ENCODE measurements around the gene RAPGEF1. TPM values are rescaled to one million over a fixed set of nuclear protein-coding genes. Genes with fewer than 3 reads are reported as not detected.
A peak's percentile ranks its signal among the peaks of the same experiment; 100 is the strongest.
"Not testable (repeated sequence)": the region's sequence is repeated elsewhere in the genome, so short reads cannot be mapped to it uniquely, and the experiment has no call there.

RAPGEF1 gene
- total RNA-seq, 4 donors from 2014 or later = 32.0 to 57.3 (median 38.9) TPM

DNA sequence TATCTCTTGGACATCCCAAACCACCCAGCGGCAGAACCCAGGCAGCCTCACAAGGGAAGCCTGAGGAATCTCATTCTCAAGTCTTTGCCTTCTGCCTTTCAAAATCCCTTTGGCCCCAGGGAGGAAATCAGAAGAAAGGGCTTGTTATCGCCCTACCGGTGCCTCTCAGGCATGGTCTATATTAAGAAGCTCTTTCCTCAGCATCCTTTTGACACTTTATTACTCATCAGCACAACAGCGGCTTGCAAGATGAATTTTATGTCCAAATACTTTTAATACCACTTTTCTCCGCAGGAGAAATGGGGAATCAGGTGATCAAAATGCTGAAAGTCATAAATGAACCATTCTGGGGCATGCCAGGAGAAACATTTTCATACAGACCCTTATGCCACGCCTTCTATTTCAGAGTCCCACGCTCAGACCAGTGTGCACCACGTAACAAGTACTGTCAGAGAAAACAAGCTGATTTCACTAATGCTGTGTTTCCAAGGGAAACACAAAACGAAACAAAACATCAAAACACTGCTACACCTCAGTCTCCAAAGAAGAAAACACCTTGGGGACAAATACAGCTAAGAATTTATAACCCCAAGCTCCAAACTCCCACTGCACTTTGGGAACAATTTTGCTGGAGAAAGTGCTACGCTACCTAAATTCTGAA, 30.0 kb downstream of the RAPGEF1 start:
- WGBS, 2 donors = 52 to 56% methylated on average over 10 of the region's 10 CpGs
- Histone ChIP-seq H3K9me3 (no peaks in the 10 kb centered on the region), H3K27ac (peak overlapping the region in 3 of 4 donors; percentile 14 to 77 (median 71)), H3K4me3 (no peak overlapping the region), H3K36me3 (peaks cover 0 to under 1% (median 0%) of the 10 kb centered on the region in 3 donors), H3K27me3 (no peaks in the 10 kb centered on the region), H3K4me1 (peaks cover 0 to 65% (median 41%) of the 10 kb centered on the region in 4 donors)
- DNase-seq (ENCODE audit: low spot score in 2 of 2) = no peak
- TF ChIP-seq POLR2A (IDR thresholded peaks at IDR 0.05) = no peak
- TF ChIP-seq, protein P1, sequence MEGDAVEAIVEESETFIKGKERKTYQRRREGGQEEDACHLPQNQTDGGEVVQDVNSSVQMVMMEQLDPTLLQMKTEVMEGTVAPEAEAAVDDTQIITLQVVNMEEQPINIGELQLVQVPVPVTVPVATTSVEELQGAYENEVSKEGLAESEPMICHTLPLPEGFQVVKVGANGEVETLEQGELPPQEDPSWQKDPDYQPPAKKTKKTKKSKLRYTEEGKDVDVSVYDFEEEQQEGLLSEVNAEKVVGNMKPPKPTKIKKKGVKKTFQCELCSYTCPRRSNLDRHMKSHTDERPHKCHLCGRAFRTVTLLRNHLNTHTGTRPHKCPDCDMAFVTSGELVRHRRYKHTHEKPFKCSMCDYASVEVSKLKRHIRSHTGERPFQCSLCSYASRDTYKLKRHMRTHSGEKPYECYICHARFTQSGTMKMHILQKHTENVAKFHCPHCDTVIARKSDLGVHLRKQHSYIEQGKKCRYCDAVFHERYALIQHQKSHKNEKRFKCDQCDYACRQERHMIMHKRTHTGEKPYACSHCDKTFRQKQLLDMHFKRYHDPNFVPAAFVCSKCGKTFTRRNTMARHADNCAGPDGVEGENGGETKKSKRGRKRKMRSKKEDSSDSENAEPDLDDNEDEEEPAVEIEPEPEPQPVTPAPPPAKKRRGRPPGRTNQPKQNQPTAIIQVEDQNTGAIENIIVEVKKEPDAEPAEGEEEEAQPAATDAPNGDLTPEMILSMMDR (IDR thresholded peaks at IDR 0.05) = peak in 2 of 5 experiments; percentile 13 to 19

DNA sequence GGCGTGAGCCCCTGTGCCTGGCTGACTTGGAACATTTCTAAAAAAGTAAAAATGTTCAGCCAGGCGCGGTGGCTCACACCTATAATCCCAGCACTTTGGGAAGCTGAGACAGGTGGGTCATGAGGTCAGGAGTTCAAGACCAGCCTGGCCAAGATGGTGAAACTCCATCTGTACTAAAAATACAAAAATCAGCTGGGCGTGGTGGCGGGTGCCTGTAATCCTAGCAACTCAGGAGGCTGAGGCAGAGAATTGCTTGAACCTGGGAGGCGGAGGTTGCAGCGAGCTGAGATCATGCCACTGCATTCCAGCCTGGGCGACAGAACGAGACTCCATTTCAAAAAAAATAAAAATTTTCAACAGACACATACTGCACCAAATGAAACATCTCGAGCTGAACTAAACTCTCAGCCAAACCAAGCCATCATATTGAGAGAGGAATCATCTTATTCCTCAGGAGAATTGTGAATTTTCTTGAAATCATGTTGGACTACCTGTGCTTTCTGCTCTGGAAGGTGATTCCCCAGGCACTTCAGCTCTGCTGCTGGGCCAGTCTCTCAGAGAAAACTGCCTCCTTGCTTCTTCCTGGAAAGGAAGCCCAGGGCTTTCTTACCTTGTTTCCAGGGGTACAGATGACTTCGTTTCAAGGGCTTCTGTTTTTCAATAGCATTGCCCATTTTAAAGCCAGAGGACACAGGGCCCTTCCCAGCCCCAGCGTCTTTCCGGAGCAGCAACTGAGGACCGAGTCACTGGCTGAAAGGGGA, 30.7 kb downstream of the RAPGEF1 start:
- peaks cover 0 to 67% (median 48%) of the 10 kb centered on the region in 4 donors for H3K4me1 ChIP-seq

DNA sequence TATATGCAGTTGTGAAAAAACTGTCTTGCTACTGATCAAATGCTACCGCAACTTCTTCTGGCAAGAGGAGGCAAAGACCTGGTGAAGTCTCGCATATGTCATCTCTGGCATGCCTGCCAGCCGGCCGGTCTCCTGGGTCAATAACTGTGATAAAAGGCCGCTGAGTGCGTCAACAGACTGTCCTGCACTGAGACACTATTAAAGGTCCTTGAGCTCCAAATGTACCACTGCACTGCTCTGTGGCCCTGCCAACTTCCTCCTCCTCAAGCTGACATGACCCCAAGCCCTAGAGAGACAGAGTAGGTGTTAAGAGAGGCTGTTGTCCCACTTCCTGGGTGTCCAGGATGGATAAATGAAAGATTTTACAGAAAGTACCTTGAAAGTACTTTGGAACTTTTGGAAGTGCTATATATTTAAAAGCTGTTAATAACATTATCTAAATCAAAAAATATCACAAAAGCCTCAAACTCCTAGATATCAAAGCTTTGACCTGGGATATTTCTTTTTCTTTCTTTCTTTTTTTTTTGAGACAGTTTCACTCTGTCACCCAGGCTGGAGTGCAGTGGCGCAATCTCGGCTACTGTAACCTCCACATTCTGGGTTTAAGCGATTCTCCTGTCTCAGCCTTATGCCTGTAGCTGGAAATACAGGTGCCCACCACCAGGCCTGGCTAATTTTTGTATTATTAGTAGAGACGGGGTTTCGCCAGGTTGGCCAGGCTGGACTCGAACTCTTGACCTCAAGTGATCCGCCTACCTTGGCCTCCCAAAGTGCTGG, 31.5 kb downstream of the RAPGEF1 start:
- no peaks in the 10 kb centered on the region for H3K36me3 ChIP-seq
- H3K4me3 ChIP-seq = no peak overlapping the region
- DNase-seq (ENCODE audit: low spot score in 2 of 2) = peak in 1 of 2 donors; percentile 28
- H3K27me3 ChIP-seq = no peaks in the 10 kb centered on the region
- no peaks in the 10 kb centered on the region for H3K9me3 ChIP-seq
- no peak for TF ChIP-seq EP300 (IDR thresholded peaks at IDR 0.05)
- peaks cover 0 to 68% (median 50%) of the 10 kb centered on the region in 4 donors for H3K4me1 ChIP-seq
- WGBS, 2 donors = 68 to 75% methylated on average over 13 of the region's 13 CpGs
- H3K27ac ChIP-seq = peak overlapping the region in 3 of 4 donors; percentile 14 to 77 (median 49)

More for the DNA sequence above, 30.7 kb downstream of the RAPGEF1 start:
- not testable (repeated sequence) for H3K36me3 ChIP-seq; H3K4me3 ChIP-seq; H3K9me3 ChIP-seq; H3K27me3 ChIP-seq; DNase-seq (ENCODE audit: low spot score in 2 of 2)
- WGBS, 2 donors = 81 to 84% methylated on average over 14 of the region's 14 CpGs
- H3K27ac ChIP-seq = peak overlapping the region in 3 of 4 donors; percentile 14 to 77 (median 71)

DNA sequence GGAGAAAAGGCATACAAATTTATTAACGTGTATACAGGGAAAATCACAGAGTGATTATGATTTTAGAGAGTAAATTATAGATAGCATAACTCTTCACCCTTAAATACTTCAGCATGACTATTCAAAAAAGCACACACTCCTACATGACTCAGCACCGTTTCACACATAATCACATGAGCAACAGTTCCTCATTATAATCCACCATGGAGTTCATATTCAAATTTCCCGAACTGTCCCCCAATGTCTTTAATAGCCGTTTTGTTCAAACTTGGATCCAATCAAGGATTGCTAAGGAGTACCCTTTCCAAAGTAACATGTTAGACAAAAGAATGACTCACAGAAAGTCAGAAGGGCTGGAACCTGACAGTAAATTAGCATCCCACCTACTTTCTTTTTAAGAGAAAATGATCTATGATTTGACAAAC, 32.1 kb downstream of the RAPGEF1 start:
- H3K4me3 ChIP-seq = no peak overlapping the region
- peak in 1 of 2 donors; percentile 52 for DNase-seq (ENCODE audit: low spot score in 2 of 2)
- no peaks in the 10 kb centered on the region for H3K36me3 ChIP-seq
- 29 to 35% methylated on average over 4 of the region's 4 CpGs for WGBS, 2 donors
- peaks cover 0 to 65% (median 50%) of the 10 kb centered on the region in 4 donors for H3K4me1 ChIP-seq
- TF ChIP-seq POLR2A (IDR thresholded peaks at IDR 0.05) (no peak), EP300 (IDR thresholded peaks at IDR 0.05) (peak in 1 of 2 donors; percentile 27)
- TF ChIP-seq, protein P1 (IDR thresholded peaks at IDR 0.05) = no peak
- no peaks in the 10 kb centered on the region for H3K9me3 ChIP-seq
- peak overlapping the region in 2 of 4 donors; percentile 49 to 77 for H3K27ac ChIP-seq
- H3K27me3 ChIP-seq = no peaks in the 10 kb centered on the region

DNA sequence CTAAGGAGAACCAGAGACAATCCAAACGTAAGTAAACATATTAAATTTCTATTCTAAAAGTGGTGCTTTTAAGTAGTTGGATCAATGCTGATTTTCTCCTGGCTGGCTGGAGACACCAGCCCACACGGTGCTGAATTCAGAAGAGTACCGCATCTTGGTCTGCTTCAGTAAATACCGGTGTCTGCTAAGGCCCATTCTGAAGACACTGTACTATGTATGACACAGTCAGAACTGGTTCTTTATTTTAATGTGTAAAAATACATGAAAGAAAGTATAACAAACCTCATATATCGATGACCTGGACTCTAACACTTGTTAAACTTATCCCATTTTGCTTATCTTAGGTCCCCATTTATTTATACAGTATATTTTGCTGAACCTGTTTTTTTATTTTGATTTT, 32.8 kb downstream of the RAPGEF1 start:
- Histone ChIP-seq H3K4me1 (peaks cover 0 to 65% (median 50%) of the 10 kb centered on the region in 4 donors), H3K27ac (peak overlapping the region in 2 of 4 donors; percentile 49 to 77)
- WGBS, 2 donors = 85 to 90% methylated on average over 5 of the region's 5 CpGs

More for the DNA sequence above, 32.8 kb downstream of the RAPGEF1 start:
- Histone ChIP-seq H3K9me3 (no peaks in the 10 kb centered on the region), H3K36me3 (no peaks in the 10 kb centered on the region), H3K4me3 (no peak overlapping the region), H3K27me3 (no peaks in the 10 kb centered on the region)
- TF ChIP-seq EP300 (IDR thresholded peaks at IDR 0.05) (no peak), POLR2A (IDR thresholded peaks at IDR 0.05) (no peak)
- TF ChIP-seq, protein P1 (IDR thresholded peaks at IDR 0.05) = no peak
- DNase-seq (ENCODE audit: low spot score in 2 of 2) = no peak

Data from tibial nerve (tissue), 4 donors.